Left lung (tissue), 14 donors: ENCODE data around the gene GLYATL1B. TPM values are rescaled to one million over a fixed set of nuclear protein-coding genes. Genes with fewer than 3 reads are reported as not detected.
"Not testable (repeated sequence)": the region's sequence is repeated elsewhere in the genome, so short reads cannot be mapped to it uniquely, and the experiment has no call there.

Source experiments
- ATAC-seq: fragments of 200-7000 bp; cut with Tn5 transposase; one replicate; pipeline ENCODE4 v1.9.1; 2020; ENCODE audit warnings: moderate library complexity
- DNase-seq, 4 donors: peaks; one replicate each; pipeline ENCODE4 v3.0.0-alpha.2; 2013 to 2020
- H3K27ac ChIP-seq, 2 donors: fragments of 200-600 bp; sonication (generic) in 1 of 2; one replicate each; pipeline versions ENCODE4 v1.5.0 to v1.8.0; 2020 to 2021
- H3K27me3 ChIP-seq, 2 donors: fragments of 200-600 bp; sonication (generic) in 1 of 2; one replicate each; pipeline versions ENCODE4 v1.5.0 to v1.8.0; 2020 to 2021
- H3K36me3 ChIP-seq, 2 donors: fragments of 200-600 bp; sonication (generic) in 1 of 2; one replicate each; pipeline versions ENCODE4 v1.5.0 to v1.8.0; 2020 to 2021
- H3K4me1 ChIP-seq, 2 donors: fragments of 200-600 bp; one replicate each; pipeline ENCODE4 v1.8.0; 2021
- H3K4me3 ChIP-seq, 2 donors: fragments of 200-600 bp; sonication (generic) in 1 of 2; one replicate each; pipeline versions ENCODE4 v1.5.0 to v1.8.0; 2020 to 2021; ENCODE audit warnings: mild to moderate bottlenecking in 1 of 2
- H3K9me3 ChIP-seq, 2 donors: fragments of 200-600 bp; sonication (generic) in 1 of 2; one replicate each; pipeline versions ENCODE4 v1.5.0 to v1.8.0; 2020 to 2021
- intact Hi-C, 2 donors: fragments of 100-400 bp; cut with DNase I; formaldehyde crosslinking; loops; one replicate each; pipeline versions ENCODE4 v1.11.2 to v1.14.2; 2022
- long read RNA-seq, 12 donors: library from polyadenylated mRNA in 2 of 12; unstranded in 2 of 12; transcript quantifications; one replicate each; pipeline ENCODE4 v2.0.0 and lab custom pipeline, GENCODE V29; 2019 to 2026
- polyA plus RNA-seq, 6 donors: library from polyadenylated mRNA; unstranded; fragments of 120-200 nt; gene quantifications; one replicate each; pipeline ENCODE4 v1.2.1, GENCODE V29; 2013; ENCODE audit not compliant: insufficient read length in 6 of 6
- total RNA-seq, 2 donors: library from RNA; stranded (reverse); fragmentation: NEBNext Ultra II Directional; extraction: Animal tissue kit (Norgen Biotek cat#: 25700); gene quantifications; one replicate each; pipeline ENCODE4 v1.2.1, GENCODE V29; 2021
- TF ChIP-seq, protein P1 (sequence below), 2 donors: fragments of 200-600 bp; sonication (generic) in 1 of 2; IDR thresholded peaks; one replicate each; pipeline versions ENCODE4 v1.5.0 to v1.8.0; 2021; ENCODE audit warnings: antibody characterized with exemption in 2 of 2
- donor health status: DM: no; HTN: yes; CAD: no.
- donor health status: DM: no; HTN: no; CAD: no.

The GLYATL1B gene, protein sequence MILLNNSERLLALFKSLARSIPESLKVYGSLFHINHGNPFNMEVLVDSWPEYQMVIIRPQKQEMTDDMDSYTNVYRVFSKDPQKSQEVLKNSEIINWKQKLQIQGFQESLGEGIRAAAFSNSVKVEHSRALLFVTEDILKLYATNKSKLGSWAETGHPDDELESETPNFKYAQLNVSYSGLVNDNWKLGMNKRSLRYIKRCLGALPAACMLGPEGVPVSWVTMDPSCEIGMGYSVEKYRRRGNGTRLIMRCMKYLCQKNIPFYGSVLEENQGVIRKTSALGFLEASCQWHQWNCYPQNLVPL
- total RNA-seq = not detected
- under 1 TPM in 5 of 6 donors, not detected in 1; 0.30 to 0.66 (median 0.38) TPM for polyA plus RNA-seq
- long read RNA-seq, donor 1 = 0 reads
- long read RNA-seq, donor 2 = 0 reads
- long read RNA-seq, donor 3 = 0 reads
- long read RNA-seq, donor 4 = 0 reads
- long read RNA-seq, donor 5 = 0 reads
- long read RNA-seq, donor 6 = 0 reads
- long read RNA-seq, donor 7 = 0 reads
- long read RNA-seq, donor 8 = 0 reads
- long read RNA-seq, donor 9 = 0 reads
- long read RNA-seq, donor 10 = 0 reads
- long read RNA-seq, donor 11 = 0 reads
- long read RNA-seq, donor 12 = 0 reads

DNA sequence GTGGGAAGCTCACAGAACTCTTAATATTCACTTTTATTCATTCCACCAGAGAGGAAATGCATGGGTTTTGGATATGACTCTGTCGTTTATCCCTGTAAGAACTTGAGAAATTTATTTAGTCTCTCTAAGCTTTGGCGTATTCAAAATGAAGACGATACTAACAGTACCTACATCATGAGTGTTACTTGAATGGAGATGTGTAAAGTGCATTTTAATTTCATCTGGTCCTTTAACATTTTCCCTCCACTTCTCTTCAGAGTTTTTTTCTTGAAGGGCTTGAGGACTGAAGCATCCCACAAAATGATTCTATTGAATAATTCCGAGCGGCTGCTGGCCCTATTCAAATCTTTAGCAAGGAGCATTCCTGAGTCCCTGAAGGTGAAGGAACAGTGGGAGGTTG, at the start of gene GLYATL1B:
TSS of gene GLYATL1B (plus strand) at position 301 of the 400 bp plus-strand sequence. CDS start at position 301, 0 bp downstream.
- H3K27me3 ChIP-seq, H3K4me3 ChIP-seq, H3K9me3 ChIP-seq, ATAC-seq, H3K27ac ChIP-seq, DNase-seq, H3K36me3 ChIP-seq, intact Hi-C loops, H3K4me1 ChIP-seq: not testable (repeated sequence)

DNA sequence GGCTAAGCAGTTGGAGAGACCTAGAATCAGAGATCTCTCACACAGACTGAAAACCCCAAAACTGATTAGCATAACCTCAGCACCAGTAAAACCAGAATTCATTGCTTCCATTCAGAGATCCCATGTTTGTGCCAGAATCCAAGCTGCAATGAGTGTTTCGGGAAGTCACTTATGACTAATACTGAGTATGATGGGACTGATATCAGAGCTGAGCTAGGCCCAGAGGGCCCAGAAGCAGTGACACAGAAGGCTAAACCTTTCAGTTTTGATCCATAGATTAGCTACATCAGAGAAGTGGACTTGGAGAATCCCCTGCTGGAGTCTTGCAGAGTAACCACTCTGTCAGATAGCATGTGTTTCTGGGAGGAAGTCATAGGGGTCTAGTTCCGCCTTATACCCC, 49.6 kb upstream of the GLYATL1B start:
- H3K9me3 ChIP-seq, intact Hi-C loops: not testable (repeated sequence)

DNA sequence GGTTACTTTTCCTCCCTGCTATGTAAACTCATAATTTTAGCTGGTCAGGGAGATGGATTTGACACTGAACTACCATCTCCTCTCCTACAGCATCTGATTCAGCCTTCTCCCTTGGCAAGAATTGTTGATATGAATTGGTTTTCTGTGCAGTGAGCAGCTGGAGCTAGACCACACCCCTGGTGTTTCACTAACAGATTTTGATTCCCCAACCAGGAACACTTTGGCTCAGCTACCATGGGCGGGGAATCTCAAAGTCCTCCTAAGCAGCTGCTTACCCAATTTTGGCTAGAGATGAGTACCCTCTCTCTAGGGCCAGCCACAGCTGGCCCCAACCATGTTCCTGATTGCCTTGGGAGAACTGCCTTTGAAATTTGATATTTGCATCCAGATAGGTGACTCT, 48.7 kb upstream of the GLYATL1B start:
- DNase-seq, ATAC-seq, H3K27ac ChIP-seq, H3K4me1 ChIP-seq, H3K27me3 ChIP-seq, H3K4me3 ChIP-seq, H3K9me3 ChIP-seq, intact Hi-C loops, H3K36me3 ChIP-seq: not testable (repeated sequence)

More for the DNA sequence above, 49.6 kb upstream of the GLYATL1B start:
- DNase-seq, H3K4me1 ChIP-seq, H3K36me3 ChIP-seq, H3K4me3 ChIP-seq, H3K27ac ChIP-seq, H3K27me3 ChIP-seq, ATAC-seq: not testable (repeated sequence)

DNA sequence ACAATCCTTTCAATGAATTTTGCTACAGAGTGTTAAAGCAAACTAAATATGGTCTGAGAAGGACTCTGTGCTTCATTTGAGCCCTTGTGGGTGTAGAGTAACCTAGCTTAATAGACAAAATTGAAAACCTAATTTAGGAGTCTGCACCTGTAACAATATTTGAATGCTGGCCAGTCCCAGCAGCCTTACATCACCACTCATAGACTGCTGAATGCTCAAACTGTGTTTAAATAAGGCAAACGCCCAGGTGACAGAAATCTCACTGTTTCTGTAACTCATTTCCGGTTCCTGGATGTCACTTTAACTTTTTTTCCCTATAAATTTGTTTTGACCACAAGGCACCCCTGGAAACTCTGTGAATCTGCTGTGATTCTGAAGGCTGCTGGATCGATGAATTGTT, 45.5 kb upstream of the GLYATL1B start:
- no peaks in the 10 kb centered on the region for H3K4me1 ChIP-seq
- DNase-seq = no peak
- H3K9me3 ChIP-seq = no peaks in the 10 kb centered on the region
- peak; percentile 71 for ATAC-seq
- H3K27ac ChIP-seq = no peak overlapping the region
- H3K27me3 ChIP-seq = no peaks in the 10 kb centered on the region
- H3K36me3 ChIP-seq = no peaks in the 10 kb centered on the region
- TF ChIP-seq, protein P1, sequence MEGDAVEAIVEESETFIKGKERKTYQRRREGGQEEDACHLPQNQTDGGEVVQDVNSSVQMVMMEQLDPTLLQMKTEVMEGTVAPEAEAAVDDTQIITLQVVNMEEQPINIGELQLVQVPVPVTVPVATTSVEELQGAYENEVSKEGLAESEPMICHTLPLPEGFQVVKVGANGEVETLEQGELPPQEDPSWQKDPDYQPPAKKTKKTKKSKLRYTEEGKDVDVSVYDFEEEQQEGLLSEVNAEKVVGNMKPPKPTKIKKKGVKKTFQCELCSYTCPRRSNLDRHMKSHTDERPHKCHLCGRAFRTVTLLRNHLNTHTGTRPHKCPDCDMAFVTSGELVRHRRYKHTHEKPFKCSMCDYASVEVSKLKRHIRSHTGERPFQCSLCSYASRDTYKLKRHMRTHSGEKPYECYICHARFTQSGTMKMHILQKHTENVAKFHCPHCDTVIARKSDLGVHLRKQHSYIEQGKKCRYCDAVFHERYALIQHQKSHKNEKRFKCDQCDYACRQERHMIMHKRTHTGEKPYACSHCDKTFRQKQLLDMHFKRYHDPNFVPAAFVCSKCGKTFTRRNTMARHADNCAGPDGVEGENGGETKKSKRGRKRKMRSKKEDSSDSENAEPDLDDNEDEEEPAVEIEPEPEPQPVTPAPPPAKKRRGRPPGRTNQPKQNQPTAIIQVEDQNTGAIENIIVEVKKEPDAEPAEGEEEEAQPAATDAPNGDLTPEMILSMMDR (IDR thresholded peaks at IDR 0.05) = no peak
- no peak overlapping the region for H3K4me3 ChIP-seq
- intact Hi-C loops = no loop called here

DNA sequence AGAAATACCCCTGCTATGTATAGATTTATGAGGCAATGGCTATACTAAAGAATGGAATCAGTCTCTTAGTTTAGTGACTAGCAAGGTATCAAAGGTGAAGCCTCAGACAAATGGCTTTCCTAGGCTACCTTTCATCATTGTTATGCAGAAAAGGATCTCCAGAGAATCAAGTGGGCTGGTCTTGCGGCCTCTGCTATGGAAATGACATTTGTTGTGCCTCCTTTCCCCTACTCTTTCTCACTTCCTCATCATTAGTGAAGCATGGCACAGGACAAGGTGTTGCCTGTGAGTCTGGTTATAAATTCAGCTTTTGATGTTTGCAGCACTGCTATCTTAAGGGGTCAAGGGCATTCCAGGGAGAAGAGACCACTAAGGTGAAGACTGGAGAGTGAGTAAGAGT, 34.7 kb upstream of the GLYATL1B start:
- ATAC-seq, H3K27ac ChIP-seq, H3K36me3 ChIP-seq, intact Hi-C loops, DNase-seq, H3K4me1 ChIP-seq, H3K9me3 ChIP-seq, H3K27me3 ChIP-seq, H3K4me3 ChIP-seq: not testable (repeated sequence)

DNA sequence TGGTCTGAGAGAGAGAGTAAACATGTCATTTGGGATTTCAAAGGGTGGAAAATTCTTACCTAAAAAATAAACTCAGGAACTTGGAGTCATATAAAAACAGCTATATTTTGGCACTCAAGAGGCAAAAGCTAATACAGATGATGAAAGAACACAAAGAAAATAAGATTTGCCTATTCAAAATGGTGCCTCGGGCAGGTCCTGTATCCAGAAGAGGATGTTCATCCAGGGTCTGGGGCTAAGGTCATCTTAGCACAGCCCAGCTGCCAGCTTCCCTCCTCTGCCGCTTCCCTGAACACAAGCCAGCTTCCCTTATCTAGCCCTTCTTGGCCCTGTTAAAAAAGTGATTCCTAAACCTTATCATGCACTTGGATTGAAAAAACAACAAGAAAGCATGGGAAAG, 33.8 kb upstream of the GLYATL1B start:
- H3K27ac ChIP-seq, H3K36me3 ChIP-seq, H3K9me3 ChIP-seq, H3K4me1 ChIP-seq, H3K4me3 ChIP-seq, DNase-seq, intact Hi-C loops, H3K27me3 ChIP-seq: not testable (repeated sequence)
- peak; percentile 24 for ATAC-seq

DNA sequence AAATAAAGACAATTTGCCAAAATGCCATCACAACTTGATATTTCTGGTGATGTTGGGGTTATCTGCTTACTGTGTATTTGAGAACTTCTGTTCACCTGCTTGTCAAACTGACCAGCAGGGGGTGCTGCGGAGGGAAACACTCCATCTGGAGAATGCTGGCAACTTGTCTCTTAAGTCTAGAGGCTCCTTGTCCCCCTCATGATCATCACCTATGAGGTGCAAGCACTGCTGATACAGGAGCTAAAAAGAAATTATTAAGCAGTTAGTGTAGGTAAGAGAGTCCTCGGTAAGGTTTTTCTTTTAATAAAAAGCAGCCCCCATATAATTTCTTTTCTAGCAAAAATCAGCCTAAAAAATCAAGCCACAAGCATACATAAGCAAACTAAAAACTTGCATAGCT, 32.7 kb upstream of the GLYATL1B start:
- intact Hi-C loops = no loop called here
- DNase-seq (peak; percentile 13 to 79 (median 52)), ATAC-seq (peak; percentile 66)
- TF ChIP-seq, protein P1 (IDR thresholded peaks at IDR 0.05) = peak; percentile 62 to 66
- Histone ChIP-seq H3K27ac (no peak overlapping the region), H3K4me3 (no peak overlapping the region), H3K9me3 (no peaks in the 10 kb centered on the region), H3K4me1 (peaks cover 0 to 8% of the 10 kb centered on the region in 2 donors), H3K27me3 (peaks cover 0 to 15% of the 10 kb centered on the region in 2 donors), H3K36me3 (no peaks in the 10 kb centered on the region)
